ENCODE data around the gene PTK6. TPM values are rescaled to one million over a fixed set of nuclear protein-coding genes. Genes with fewer than 3 reads are reported as not detected.

PTK6 gene
- total RNA-seq, 4 donors from 2014 or later: 0.36 TPM; not detected in 3

DNA sequence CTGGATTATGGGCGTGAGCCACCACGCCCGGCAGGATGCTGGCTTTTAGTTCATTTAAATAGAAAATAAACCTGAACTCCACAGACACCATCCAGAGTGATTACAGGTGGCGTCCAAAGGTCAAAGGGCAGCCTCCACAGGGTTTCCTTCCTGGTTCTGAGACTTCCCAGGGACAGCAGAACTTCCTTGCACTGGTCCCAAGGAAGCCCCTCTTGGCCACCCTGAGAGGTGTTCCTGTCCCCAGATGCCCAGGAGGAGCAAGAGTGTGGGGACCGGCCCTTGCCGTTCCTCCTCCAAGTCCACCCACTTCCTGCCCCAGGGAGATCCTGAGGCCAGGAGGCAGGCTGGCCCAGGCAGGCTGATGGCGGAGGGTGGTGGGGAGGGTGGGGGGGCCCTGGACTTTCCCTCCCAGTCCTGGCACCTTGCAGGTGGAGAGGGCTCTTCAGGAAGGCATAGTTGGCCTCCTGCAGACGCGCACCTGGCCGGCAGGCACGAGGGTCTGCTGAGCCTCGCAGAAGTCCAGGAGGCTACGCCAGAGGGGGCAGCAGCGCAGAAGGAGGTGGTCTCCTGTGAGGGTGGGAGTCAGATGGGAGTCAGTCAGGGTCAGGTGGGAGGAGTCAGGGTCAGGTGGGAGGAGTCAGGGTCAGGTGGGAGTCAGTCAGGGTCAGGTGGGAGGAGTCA is 21.8 kb upstream of the PTK6 start:
- ATAC-seq: no peak

DNA sequence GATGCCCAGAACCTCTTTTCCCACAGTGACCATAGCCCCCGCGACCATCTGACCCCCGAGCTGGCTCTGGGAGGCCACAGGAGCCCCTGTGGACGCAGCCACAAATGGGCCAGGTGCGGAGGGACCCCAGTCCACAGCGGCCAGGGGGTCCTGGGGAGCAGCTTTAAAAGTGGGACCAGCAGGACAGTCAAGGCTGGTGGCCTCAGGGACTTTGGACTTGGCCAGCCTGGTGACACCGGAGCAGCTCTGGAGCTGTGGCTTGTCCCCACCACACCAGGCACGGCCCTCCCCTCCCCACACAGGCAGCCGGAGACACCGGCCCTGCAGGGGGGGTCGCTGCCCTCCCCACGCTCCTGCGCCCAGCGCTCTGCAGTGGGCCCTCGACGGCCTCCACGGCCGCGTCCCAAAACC is 20.3 kb upstream of the PTK6 start:
- Histone ChIP-seq H3K27me3 (peaks cover 7 to 15% (median 12%) of the 10 kb centered on the region in 3 donors), H3K4me3 (no peak overlapping the region), H3K4me1 (no peaks in the 10 kb centered on the region), H3K9me3 (no peaks in the 10 kb centered on the region), H3K27ac (no peak overlapping the region), H3K36me3 (peaks cover 0 to 9% of the 10 kb centered on the region in 2 donors)
- intact Hi-C loops (cut with DNase I; ENCODE audit: low total_unique reads): no loop called here
- TF ChIP-seq POLR2A (IDR thresholded peaks at IDR 0.05): no peak
- TF ChIP-seq, protein P1, sequence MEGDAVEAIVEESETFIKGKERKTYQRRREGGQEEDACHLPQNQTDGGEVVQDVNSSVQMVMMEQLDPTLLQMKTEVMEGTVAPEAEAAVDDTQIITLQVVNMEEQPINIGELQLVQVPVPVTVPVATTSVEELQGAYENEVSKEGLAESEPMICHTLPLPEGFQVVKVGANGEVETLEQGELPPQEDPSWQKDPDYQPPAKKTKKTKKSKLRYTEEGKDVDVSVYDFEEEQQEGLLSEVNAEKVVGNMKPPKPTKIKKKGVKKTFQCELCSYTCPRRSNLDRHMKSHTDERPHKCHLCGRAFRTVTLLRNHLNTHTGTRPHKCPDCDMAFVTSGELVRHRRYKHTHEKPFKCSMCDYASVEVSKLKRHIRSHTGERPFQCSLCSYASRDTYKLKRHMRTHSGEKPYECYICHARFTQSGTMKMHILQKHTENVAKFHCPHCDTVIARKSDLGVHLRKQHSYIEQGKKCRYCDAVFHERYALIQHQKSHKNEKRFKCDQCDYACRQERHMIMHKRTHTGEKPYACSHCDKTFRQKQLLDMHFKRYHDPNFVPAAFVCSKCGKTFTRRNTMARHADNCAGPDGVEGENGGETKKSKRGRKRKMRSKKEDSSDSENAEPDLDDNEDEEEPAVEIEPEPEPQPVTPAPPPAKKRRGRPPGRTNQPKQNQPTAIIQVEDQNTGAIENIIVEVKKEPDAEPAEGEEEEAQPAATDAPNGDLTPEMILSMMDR (IDR thresholded peaks at IDR 0.05 in 4 of 5, conservative IDR thresholded peaks at IDR 0.05 in 1 of 5): no peak
- ATAC-seq (no peak), DNase-seq (no peak)
- in situ Hi-C loops (cut with MboI; ENCODE audit: low sequenced_read_pairs in 4 of 4): no loop called here

More for the DNA sequence above, 21.8 kb upstream of the PTK6 start:
- DNase-seq: no peak
- no peaks in the 10 kb centered on the region for H3K4me1 ChIP-seq
- no peak overlapping the region for H3K27ac ChIP-seq
- intact Hi-C loops (cut with DNase I; ENCODE audit: low total_unique reads): no loop called here
- H3K4me3 ChIP-seq: no peak overlapping the region
- TF ChIP-seq, protein P1 (IDR thresholded peaks at IDR 0.05 in 4 of 5, conservative IDR thresholded peaks at IDR 0.05 in 1 of 5): no peak
- no peak for TF ChIP-seq POLR2A (IDR thresholded peaks at IDR 0.05)
- in situ Hi-C loops (cut with MboI; ENCODE audit: low sequenced_read_pairs in 4 of 4): no loop called here
- H3K9me3 ChIP-seq: no peaks in the 10 kb centered on the region
- H3K27me3 ChIP-seq: peaks cover 0 to 6% (median 5%) of the 10 kb centered on the region in 3 donors
- peaks cover 0 to 9% of the 10 kb centered on the region in 2 donors for H3K36me3 ChIP-seq

DNA sequence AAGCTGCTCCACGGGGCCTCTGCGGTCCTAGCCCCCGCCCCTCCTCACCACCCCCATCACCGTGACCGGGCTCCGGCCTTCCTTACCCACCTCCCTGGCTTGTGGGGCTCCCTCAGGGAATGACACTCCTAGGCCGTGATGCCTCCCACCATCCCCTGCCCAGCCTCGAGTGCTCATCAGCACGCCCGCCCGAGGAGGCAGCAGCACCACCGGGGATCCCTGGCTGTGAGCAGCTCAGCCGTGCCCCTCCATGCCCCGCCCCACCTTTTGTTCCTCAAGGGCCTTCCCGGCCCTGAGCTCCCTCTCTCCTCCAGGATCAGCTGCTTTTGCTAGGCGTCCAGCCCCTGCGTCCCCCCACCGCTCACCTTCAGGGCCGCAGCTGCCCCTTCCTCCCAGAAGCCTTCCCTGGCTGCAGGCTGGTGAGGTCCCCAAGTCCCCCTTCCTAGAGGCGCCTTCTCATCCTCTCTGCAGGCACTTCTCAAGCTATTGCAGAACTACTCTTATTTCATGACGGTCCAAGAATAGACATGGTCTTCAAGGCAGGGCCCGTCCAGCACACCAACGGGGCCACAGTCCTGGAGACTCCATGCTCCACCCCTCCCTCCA is 19.8 kb upstream of the PTK6 start:
- no peak overlapping the region for H3K4me3 ChIP-seq
- H3K9me3 ChIP-seq: no peaks in the 10 kb centered on the region
- H3K27me3 ChIP-seq: peaks cover 9 to 15% (median 12%) of the 10 kb centered on the region in 3 donors
- ATAC-seq: no peak
- no peaks in the 10 kb centered on the region for H3K4me1 ChIP-seq
- DNase-seq: no peak
- TF ChIP-seq POLR2A (IDR thresholded peaks at IDR 0.05): no peak
- TF ChIP-seq, protein P1 (IDR thresholded peaks at IDR 0.05 in 4 of 5, conservative IDR thresholded peaks at IDR 0.05 in 1 of 5): no peak
- H3K36me3 ChIP-seq: peaks cover 0 to 9% of the 10 kb centered on the region in 2 donors
- in situ Hi-C loops (cut with MboI; ENCODE audit: low sequenced_read_pairs in 4 of 4) (no loop called here), intact Hi-C loops (cut with DNase I; ENCODE audit: low total_unique reads) (no loop called here)
- no peak overlapping the region for H3K27ac ChIP-seq

DNA sequence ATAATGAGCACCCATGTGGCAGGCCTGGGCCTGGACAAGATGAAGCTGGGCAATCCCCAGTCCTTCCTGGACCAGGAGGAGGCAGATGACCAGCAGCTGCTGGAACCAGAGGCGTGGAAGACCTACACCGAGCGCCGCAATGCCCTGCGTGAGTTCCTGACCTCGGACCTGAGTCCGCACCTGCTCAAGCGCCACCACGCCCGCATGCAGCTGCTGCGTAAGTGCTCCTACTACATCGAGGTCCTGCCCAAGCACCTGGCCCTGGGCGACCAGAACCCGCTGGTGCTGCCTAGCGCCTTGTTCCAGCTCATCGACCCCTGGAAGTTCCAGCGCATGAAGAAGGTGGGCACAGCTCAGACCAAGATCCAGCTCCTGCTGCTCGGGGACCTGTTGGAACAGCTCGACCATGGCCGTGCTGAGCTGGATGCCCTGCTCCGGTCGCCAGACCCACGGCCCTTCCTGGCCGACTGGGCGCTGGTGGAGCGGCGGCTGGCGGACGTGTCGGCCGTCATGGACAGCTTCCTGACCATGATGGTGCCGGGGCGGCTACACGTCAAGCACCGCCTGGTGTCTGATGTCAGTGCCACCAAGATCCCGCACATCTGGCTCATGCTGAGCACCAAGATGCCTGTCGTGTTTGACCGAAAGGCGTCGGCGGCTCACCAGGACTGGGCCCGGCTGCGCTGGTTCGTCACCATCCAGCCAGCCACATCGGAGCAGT is 18.6 kb upstream of the PTK6 start:
- TF ChIP-seq, protein P1 (IDR thresholded peaks at IDR 0.05 in 4 of 5, conservative IDR thresholded peaks at IDR 0.05 in 1 of 5): no peak
- no peak for TF ChIP-seq POLR2A (IDR thresholded peaks at IDR 0.05)
- Histone ChIP-seq H3K4me1 (no peaks in the 10 kb centered on the region), H3K9me3 (no peaks in the 10 kb centered on the region), H3K4me3 (no peak overlapping the region), H3K27me3 (peaks cover 15 to 19% (median 16%) of the 10 kb centered on the region in 3 donors), H3K27ac (no peak overlapping the region), H3K36me3 (peaks cover 0 to 8% of the 10 kb centered on the region in 2 donors)
- in situ Hi-C loops (cut with MboI; ENCODE audit: low sequenced_read_pairs in 4 of 4) (no loop called here), intact Hi-C loops (cut with DNase I; ENCODE audit: low total_unique reads) (no loop called here)
- ATAC-seq (no peak), DNase-seq (no peak)

Data from gastrocnemius medialis (tissue), 4 donors.